ENCODE data around the gene ALDH3A1. TPM values are rescaled to one million over a fixed set of nuclear protein-coding genes. Genes with fewer than 3 reads are reported as not detected.

Gene ALDH3A1
- polyA plus RNA-seq, 2 of the 4 experiments (the other 2 are of a cell fraction), result 959 to 1,190 TPM

GRCh38 chr17:19744492-19744891 is 3.6 kb downstream of the ALDH3A1 start:
- H3K4me1 ChIP-seq, result peaks cover 73% of the 10 kb centered on the region
- ATAC-seq (no peak), DNase-seq (ENCODE audit: low read depth in 1 of 2, low spot score in 1 of 2) (no peak), FAIRE-seq (no peak)
- ChIA-PET CTCF (interaction anchor here (0.6 to 20.1 kb wide), 39 partner anchors 13 to 386 kb away, joined by 3 to 681 read pairs (median 4); partner anchors contain the start of genes ALDH3A2, B9D1, MAPK7 and SLC47A1), POLR2A (interaction anchor here (0.6 to 7.8 kb wide), 10 partner anchors 9 to 367 kb away, joined by 3 to 98 read pairs (median 8); partner anchors contain the start of gene ALDH3A2)
- H3K27ac ChIP-seq, result peak overlapping the region; percentile 98 to 100
- H3K9me3 ChIP-seq, result no peaks in the 10 kb centered on the region
- 72% methylated on average over 25 of the region's 26 CpGs for WGBS (ENCODE audit: missing lambda C conversion rate)
- TF ChIP-seq HOXB5 (CRISPR knock-in tag; IDR thresholded peaks at IDR 0.05) (no peak), POLR2AphosphoS2 (conservative IDR thresholded peaks at IDR 0.05; ENCODE audit: low read length) (peak; percentile 31; the same call in 1 of the 2 replicates), POLR2A (IDR thresholded peaks at IDR 0.05; ENCODE audit: low read length) (peak; percentile 32; the same call in 1 of the 2 replicates)
- H3K4me2 ChIP-seq, result peak overlapping the region; percentile 90
- peak overlapping the region; percentile 53; the same call in 1 of the 3 replicates for H3K4me3 ChIP-seq

DNA sequence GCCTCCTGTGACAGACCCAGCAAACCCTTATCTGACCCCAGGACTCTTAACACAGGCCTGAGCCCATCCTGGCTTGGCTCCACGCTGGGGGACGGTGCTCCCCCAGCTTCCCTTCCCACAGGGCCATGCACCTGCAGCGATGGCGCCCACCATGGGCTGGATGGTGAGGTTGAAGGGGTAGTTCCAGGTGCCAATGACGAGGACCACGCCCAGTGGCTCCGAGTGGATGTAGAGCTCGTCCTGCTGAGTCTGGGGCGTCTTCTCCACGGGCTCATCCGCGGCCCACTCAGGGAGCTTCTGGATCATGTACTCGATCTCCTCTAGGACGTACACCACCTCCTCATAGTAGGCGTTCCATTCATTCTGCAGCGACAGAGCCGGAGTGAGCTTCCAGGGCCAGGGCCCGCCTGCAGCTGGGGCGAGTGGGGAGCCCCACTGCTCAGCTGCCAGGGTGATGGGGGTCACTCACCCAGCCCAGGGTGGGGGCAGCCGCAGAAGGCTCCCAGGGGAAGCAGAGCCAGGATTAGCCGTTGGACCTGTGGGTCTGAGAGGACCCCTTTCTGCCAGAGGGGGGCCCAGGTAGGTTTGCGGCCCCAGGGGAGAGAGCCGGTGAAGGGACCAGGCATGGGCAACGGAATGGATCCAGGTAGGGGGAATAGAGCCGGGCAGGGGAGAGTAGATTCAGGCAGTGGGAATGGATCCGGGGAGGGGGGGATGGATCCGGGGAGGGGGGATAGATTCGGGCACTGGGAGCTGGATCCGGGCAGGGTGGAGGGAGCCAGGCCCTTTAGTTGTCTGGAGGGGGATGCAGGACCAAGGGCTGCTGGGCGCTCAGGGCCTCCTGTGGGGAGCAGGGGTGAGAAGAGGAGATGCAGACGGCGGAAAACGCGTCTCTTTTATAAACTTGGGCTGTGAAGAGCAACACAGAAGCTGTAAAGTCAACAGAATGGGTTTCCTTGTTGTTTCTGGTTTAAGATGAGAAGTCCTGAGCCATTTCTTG is 4.7 kb downstream of the ALDH3A1 start:
- WGBS (ENCODE audit: missing lambda C conversion rate), result 89% methylated on average over 34 of the region's 34 CpGs
- peak overlapping the region; percentile 98 to 100 for H3K27ac ChIP-seq
- DNase-seq (ENCODE audit: low read depth in 1 of 2, low spot score in 1 of 2), result no peak
- FAIRE-seq, result no peak
- no peak for ATAC-seq
- H3K4me1 ChIP-seq, result peaks cover 73% of the 10 kb centered on the region
- ChIA-PET CTCF (interaction anchor here (1.2 to 20.1 kb wide), 12 partner anchors 12 to 231 kb away, joined by 4 to 681 read pairs (median 12); partner anchors contain the start of gene ALDH3A2), POLR2A (interaction anchor here (0.6 to 7.8 kb wide), 7 partner anchors 9 to 216 kb away, joined by 3 to 98 read pairs (median 7); partner anchors contain the start of gene ALDH3A2)
- H3K4me3 ChIP-seq, result no peak overlapping the region
- TF ChIP-seq JUN (IDR thresholded peaks at IDR 0.05) (peak in 1 of 2 experiments; percentile 7; a peak in 1 of 5 replicates), GATA3 (IDR thresholded peaks at IDR 0.05; ENCODE audit: borderline replicate concordance) (0 out of 2 replicates have a peak, but pooled peaks have one; percentile 1), HDAC2 (IDR thresholded peaks at IDR 0.05) (no peak), SMC3 (IDR thresholded peaks at IDR 0.05) (no peak), REST (IDR thresholded peaks at IDR 0.05) (no peak)
- no peaks in the 10 kb centered on the region for H3K9me3 ChIP-seq
- peak overlapping the region; percentile 12; the same call in 2 of the 3 replicates for H3K4me2 ChIP-seq

DNA sequence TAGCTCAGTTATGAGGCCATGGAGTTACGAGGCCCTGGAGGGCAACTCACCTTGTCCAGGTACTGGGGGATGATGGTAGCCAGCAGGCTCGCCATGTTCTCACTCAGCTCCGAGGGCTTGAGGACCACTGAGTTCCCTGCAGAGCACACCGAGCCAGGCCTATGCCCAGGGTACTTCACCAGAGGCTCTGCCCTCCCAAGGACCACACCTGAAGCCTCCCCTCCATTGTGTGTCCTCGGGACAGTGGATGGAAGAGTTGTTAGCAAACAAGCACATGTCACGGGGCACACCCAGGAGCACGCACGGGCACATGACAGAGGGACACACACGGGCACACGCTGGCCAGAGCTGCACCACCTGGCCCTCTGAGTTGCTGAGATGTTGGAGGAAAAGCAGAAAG is 5.6 kb downstream of the ALDH3A1 start:
- Histone ChIP-seq H3K27ac (peak overlapping the region; percentile 31 to 98; a peak in 4 of 6 replicates), H3K4me3 (no peak overlapping the region), H3K9me3 (no peaks in the 10 kb centered on the region), H3K4me1 (peaks cover 74% of the 10 kb centered on the region), H3K4me2 (peak overlapping the region; percentile 12; the same call in 2 of the 3 replicates)
- no peak for ATAC-seq
- CTCF ChIA-PET, result interaction anchor here (0.7 to 20.1 kb wide), 10 partner anchors 11 to 229 kb away, joined by 3 to 681 read pairs (median 6); partner anchors contain the start of gene ALDH3A2
- POLR2A ChIA-PET, result interaction anchor here (1.6 to 7.8 kb wide), 4 partner anchors 11 to 95 kb away, joined by 7 to 98 read pairs (median 45); partner anchors contain the start of gene ALDH3A2
- FAIRE-seq, result no peak
- 83% methylated on average over 10 of the region's 10 CpGs for WGBS (ENCODE audit: missing lambda C conversion rate)
- TF ChIP-seq ZNF302 (CRISPR knock-in tag; IDR thresholded peaks at IDR 0.05), result no peak
- TF ChIP-seq POLR2AphosphoS2 (conservative IDR thresholded peaks at IDR 0.05; ENCODE audit: low read length), result peak; percentile 54
- TF ChIP-seq GATA3 (IDR thresholded peaks at IDR 0.05; ENCODE audit: borderline replicate concordance), result 0 out of 2 replicates have a peak, but pooled peaks have one; percentile 1
- no peak for DNase-seq (ENCODE audit: low read depth in 1 of 2, low spot score in 1 of 2)

DNA sequence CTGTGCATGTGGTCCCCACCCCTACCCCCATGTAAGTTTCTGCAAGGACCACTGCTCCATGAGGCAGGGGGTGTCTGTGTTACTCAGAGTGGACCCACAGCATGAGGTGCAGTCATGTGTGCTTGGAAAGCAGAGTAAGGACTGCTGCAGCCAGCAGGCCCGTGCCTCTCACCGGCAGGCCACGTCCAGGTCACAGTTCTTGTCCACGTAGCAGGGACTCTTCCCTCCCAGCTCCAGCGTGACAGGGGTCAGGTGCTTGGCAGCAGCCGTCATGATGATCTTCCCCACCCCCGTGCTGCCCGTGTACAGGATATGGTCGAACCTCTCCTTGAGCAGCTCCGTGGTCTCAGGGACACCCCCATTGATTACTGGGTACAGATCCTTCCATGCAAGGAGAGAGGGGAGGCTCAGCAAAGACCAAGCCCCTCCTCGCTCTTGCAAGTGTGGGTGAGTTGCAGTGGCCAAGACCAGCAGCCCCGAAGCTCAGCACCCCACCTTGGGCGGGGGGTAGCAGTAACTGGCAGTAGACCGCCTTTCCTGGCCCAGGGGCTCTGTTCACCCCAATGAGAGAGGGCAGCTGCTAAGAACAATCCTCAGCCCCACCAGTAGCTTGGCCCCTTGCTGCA is 6.2 kb downstream of the ALDH3A1 start:
- TF ChIP-seq POLR2AphosphoS2 (conservative IDR thresholded peaks at IDR 0.05; ENCODE audit: low read length) (0 out of 2 replicates have a peak, but pooled peaks have one; percentile 1), HEYL (CRISPR knock-in tag; IDR thresholded peaks at IDR 0.05) (no peak), NPAS2 (CRISPR knock-in tag; IDR thresholded peaks at IDR 0.05; ENCODE audit: borderline replicate concordance) (no peak), ZFP36 (IDR thresholded peaks at IDR 0.05; ENCODE audit: borderline replicate concordance, partially characterized antibody) (peak; percentile 7)
- H3K4me1 ChIP-seq, result peaks cover 73% of the 10 kb centered on the region
- ATAC-seq, result no peak
- ChIA-PET POLR2A (interaction anchor here (1.8 to 7.8 kb wide), 4 partner anchors 12 to 94 kb away, joined by 6 to 98 read pairs (median 33); partner anchors contain the start of gene ALDH3A2), CTCF (interaction anchor here (0.7 to 20.1 kb wide), 11 partner anchors 11 to 229 kb away, joined by 3 to 681 read pairs (median 6); partner anchors contain the start of genes ALDH3A2 and SLC47A2)
- no peaks in the 10 kb centered on the region for H3K9me3 ChIP-seq
- WGBS (ENCODE audit: missing lambda C conversion rate), result 87% methylated on average over 13 of the region's 14 CpGs
- H3K4me3 ChIP-seq, result no peak overlapping the region
- no peak overlapping the region for H3K4me2 ChIP-seq
- peak overlapping the region in 1 of 2 experiments; percentile 98; a peak in 3 of 6 replicates for H3K27ac ChIP-seq
- FAIRE-seq, result no peak
- no peak for DNase-seq (ENCODE audit: low read depth in 1 of 2, low spot score in 1 of 2)

All from A549 (cell line).